ENCODE measurements around the gene COL13A1.

Gene COL13A1

GRCh38 chr10:69974551-69975155 is 172.9 kb downstream of the COL13A1 start:
- DNase-seq: no peak

- no peak for DNase-seq
Measured at GRCh38 chr10:69976795-69977546, 175.3 kb downstream of the COL13A1 start.

GRCh38 chr10:69979174-69979573 is 177.5 kb downstream of the COL13A1 start:
- DNase-seq: no peak

- DNase-seq: no peak
Measured at GRCh38 chr10:69980672-69981071, 179.0 kb downstream of the COL13A1 start.

- no peak for DNase-seq
Measured at GRCh38 chr10:69988094-69988493, 186.4 kb downstream of the COL13A1 start.

GRCh38 chr10:69991151-69991550 is 189.4 kb downstream of the COL13A1 start:
- DNase-seq: no peak

GRCh38 chr10:69994262-69994661 is 192.6 kb downstream of the COL13A1 start:
- peak; percentile 31 for DNase-seq

GRCh38 chr10:69996611-69997010 is 194.9 kb downstream of the COL13A1 start:
- DNase-seq: no peak

GRCh38 chr10:70000262-70000661 is 198.6 kb downstream of the COL13A1 start:
- no peak for DNase-seq

GRCh38 chr10:70007116-70007820 is 205.6 kb downstream of the COL13A1 start:
- no peak for DNase-seq

Measured in CD4-positive, alpha-beta T cell treated with Interleukin-21 for 1 hour (primary cell).